Loucy (cell line): ENCODE measurements around the gene TMEM208.

Experiments
- EZH2phosphoT487 ChIP-seq: fragments of 200-600 bp; IDR thresholded peaks from 2 replicates; pipeline ENCODE4 v1.6.1; 2018; ENCODE audit warnings: antibody characterized with exemption, mild to moderate bottlenecking, moderate library complexity, borderline replicate concordance
- TF ChIP-seq, protein P1 (sequence below): fragments of 200-600 bp; sonication (generic); conservative IDR thresholded peaks from 2 replicates; pipeline ENCODE4 v1.5.1; 2014; ENCODE audit warnings: mild to moderate bottlenecking, antibody characterized with exemption, low read length

- TF ChIP-seq, protein P1, sequence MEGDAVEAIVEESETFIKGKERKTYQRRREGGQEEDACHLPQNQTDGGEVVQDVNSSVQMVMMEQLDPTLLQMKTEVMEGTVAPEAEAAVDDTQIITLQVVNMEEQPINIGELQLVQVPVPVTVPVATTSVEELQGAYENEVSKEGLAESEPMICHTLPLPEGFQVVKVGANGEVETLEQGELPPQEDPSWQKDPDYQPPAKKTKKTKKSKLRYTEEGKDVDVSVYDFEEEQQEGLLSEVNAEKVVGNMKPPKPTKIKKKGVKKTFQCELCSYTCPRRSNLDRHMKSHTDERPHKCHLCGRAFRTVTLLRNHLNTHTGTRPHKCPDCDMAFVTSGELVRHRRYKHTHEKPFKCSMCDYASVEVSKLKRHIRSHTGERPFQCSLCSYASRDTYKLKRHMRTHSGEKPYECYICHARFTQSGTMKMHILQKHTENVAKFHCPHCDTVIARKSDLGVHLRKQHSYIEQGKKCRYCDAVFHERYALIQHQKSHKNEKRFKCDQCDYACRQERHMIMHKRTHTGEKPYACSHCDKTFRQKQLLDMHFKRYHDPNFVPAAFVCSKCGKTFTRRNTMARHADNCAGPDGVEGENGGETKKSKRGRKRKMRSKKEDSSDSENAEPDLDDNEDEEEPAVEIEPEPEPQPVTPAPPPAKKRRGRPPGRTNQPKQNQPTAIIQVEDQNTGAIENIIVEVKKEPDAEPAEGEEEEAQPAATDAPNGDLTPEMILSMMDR = no peak
- no peak for TF ChIP-seq EZH2phosphoT487
Observed at GRCh38 chr16:67188323-67188722, 38.6 kb upstream of the TMEM208 start.
